Measurements from ENCODE around the gene ADH4. TPM values are rescaled to one million over a fixed set of nuclear protein-coding genes. Genes with fewer than 3 reads are reported as not detected.
"Not testable (repeated sequence)": the region's sequence is repeated elsewhere in the genome, so short reads cannot be mapped to it uniquely, and the experiment has no call there.

Gene ADH4
- total RNA-seq, 1 donor from 2014 or later, result not detected

DNA sequence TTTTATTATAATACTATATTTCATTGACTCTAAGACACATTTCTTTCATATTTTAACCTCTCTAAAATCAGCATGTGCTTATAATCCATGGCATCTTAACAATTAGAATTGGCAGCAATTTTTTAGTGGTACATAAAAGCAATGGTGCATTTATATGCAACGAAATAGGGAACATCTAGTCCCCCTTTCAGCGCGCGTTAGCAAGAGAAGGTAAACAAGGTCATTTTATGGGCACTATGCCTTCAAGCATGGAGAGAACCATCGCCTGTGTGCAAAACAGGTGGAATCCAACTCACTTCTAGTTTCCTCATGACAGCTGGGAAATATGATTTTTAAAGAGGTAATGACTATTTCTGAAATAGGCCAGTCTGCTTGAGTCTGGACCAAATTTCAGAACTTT lies 61.9 kb downstream of the ADH4 start:
- DNase-seq (ENCODE audit: low read depth), result no peak
- H3K4me3 ChIP-seq (ENCODE audit: low read depth, low read length), result no peak overlapping the region
- TF ChIP-seq, protein P1, sequence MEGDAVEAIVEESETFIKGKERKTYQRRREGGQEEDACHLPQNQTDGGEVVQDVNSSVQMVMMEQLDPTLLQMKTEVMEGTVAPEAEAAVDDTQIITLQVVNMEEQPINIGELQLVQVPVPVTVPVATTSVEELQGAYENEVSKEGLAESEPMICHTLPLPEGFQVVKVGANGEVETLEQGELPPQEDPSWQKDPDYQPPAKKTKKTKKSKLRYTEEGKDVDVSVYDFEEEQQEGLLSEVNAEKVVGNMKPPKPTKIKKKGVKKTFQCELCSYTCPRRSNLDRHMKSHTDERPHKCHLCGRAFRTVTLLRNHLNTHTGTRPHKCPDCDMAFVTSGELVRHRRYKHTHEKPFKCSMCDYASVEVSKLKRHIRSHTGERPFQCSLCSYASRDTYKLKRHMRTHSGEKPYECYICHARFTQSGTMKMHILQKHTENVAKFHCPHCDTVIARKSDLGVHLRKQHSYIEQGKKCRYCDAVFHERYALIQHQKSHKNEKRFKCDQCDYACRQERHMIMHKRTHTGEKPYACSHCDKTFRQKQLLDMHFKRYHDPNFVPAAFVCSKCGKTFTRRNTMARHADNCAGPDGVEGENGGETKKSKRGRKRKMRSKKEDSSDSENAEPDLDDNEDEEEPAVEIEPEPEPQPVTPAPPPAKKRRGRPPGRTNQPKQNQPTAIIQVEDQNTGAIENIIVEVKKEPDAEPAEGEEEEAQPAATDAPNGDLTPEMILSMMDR (conservative IDR thresholded peaks at IDR 0.05; ENCODE audit: low read depth, low read length), result no peak

DNA sequence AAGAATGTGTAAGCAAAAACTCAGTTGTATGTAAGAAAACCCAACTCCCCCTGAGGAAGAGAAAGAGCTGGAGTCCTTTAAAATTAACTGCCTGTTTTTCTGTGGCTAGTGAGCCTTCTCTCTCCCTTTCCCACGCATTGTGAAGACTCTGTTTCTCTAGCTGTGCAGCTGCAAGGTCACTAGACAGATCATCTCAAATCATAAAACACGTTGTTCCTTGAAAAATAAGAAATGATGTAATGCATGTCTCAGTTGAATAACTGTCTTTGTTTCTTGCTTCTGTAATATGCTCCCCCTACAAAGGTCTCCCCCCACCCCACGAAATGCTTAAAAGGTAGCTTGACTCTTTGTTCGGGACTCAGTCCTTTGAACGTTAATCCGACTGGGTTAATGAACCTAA lies 63.2 kb downstream of the ADH4 start:
- not testable (repeated sequence) for DNase-seq (ENCODE audit: low read depth); H3K4me3 ChIP-seq (ENCODE audit: low read depth, low read length)

DNA sequence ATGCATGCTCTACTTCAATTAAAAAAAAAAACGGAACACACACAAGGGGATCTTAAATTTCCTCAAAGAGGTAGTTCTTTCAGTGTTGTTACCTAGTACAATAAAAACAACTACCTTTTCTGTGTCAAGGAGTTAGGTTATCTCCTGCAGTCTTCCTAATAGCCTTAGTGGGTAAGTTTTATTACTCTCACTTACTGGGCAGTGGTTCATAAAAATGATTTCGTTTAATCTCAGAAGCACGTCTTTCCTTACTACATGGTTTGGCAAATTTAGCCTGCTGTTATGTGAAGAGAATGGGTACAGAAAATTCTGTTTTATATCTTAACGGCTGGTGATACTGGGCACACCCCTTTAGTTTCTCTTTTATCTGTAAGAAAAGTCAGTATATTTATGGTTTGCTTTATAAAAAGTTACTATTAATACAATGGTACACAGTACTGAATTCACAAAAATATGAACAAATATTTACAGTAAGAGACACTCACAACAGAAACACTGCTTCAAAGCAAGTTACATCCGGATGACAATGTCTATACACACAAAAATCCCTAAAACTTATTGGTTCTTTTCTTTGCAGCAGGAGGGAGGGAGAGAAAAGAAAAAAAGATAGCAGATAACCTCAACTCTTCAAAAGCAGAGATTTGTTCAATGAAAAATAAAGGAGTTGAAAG lies 64.3 kb downstream of the ADH4 start:
- TF ChIP-seq, protein P1 (conservative IDR thresholded peaks at IDR 0.05; ENCODE audit: low read depth, low read length), result no peak
- H3K4me3 ChIP-seq (ENCODE audit: low read depth, low read length), result no peak overlapping the region
- no peak for DNase-seq (ENCODE audit: low read depth)

DNA sequence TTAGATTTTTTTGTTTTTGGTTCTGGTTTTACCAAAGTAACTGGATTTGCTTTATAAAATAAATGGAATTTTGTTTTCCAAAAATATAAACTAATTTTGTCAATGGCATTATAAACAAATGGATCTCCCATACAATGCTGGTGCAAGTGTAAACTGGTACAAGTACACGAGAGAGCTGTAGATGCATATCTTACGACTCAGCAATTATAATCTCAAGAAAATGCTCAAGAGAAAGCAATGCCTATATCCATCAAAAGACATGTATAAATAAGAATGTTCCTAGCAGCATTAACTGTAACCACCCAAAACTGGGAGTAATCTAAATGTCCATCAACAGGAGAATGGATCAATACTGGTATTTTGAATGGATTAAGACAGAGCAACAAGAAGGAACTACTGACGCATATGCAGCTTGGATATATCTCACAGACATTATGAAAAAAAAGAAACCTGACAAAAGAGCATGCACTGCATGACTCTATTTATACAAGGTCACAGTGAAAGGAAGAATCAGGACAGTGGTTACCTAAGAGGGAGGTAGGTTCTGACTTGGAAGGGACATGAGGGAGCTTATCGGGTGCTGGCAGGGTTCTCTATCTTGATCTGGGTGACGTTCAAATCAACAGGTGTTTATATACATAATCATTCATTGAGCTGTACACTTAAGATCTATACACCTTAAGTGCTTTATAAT lies 65.0 kb downstream of the ADH4 start:
- TF ChIP-seq, protein P1 (conservative IDR thresholded peaks at IDR 0.05; ENCODE audit: low read depth, low read length), result no peak
- DNase-seq (ENCODE audit: low read depth), result no peak
- no peak overlapping the region for H3K4me3 ChIP-seq (ENCODE audit: low read depth, low read length)

DNA sequence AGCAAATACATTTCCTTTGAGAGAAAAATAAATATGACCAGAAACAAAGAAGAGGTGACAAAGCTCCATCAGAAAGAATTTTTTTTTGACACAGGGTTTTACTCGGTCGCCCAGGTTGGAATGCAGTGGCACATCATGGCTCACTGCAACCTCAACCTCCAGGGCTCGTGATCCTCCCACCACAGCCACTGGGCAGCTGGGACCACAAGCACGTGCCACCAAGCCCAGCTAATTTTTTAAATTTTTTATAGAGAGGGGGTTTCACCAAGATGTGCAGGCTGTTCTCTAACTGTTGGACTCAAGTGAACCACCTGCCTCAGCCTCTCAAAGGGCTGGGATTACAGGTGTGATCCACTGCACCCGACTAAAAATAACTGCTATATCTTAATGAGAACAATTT lies 65.8 kb downstream of the ADH4 start:
- TF ChIP-seq, protein P1 (conservative IDR thresholded peaks at IDR 0.05; ENCODE audit: low read depth, low read length), result no peak
- DNase-seq (ENCODE audit: low read depth), result no peak
- H3K4me3 ChIP-seq (ENCODE audit: low read depth, low read length), result no peak overlapping the region

DNA sequence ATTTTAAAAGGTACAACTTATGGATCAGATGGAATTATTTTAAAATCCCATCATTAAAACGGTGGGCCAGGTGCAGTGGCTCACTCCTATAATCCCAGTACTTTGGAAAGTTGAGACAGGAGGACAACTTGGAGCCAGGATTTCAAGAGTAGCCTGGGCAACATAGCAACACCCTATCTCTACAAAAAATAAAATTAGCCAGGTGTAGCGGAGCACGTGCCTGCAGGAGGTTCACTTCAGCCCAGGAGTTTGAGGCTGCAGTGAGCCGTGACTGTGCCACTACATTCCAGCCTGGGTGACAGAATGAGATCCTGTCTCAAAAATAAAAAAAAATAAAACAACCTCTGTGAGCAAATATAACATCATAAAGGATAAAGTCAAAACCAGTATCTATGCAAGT lies 66.9 kb downstream of the ADH4 start:
- no peak overlapping the region for H3K4me3 ChIP-seq (ENCODE audit: low read depth, low read length)
- no peak for DNase-seq (ENCODE audit: low read depth)
- TF ChIP-seq, protein P1 (conservative IDR thresholded peaks at IDR 0.05; ENCODE audit: low read depth, low read length), result no peak

DNA sequence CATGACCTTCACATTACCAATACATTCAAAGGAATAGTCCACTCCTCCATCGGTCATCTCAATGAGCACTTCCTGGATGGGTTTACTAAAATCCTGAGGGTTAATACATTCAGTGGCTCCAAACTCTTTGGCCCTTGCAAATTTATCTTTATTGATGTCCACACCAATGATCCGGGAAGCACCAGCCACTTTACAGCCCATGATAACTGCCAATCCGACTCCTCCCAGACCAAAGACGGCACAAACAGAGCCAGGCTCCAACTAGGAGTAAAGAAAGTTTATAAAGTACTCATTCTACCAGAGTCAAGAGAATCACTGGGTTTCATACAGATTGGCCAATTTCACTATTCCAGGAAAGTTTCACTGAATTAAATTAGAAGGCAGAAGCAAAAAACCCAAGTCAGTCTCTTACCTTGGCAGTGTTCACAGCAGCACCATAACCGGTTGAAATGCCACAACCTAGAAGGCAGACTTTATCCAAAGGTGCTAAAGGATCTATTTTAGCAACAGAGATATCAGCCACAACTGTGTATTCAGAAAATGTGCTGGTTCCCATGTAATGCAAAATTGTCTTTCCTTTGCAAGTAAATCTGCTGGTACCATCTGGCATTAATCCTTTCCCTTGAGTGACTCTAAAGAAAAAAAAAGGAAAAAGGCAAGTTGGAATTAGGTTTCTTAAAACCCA lies 67.7 kb downstream of the ADH4 start:
- TF ChIP-seq, protein P1 (conservative IDR thresholded peaks at IDR 0.05; ENCODE audit: low read depth, low read length), result no peak
- no peak for DNase-seq (ENCODE audit: low read depth)
- no peak overlapping the region for H3K4me3 ChIP-seq (ENCODE audit: low read depth, low read length)
